ENCODE data around the gene NES. TPM values are rescaled to one million over a fixed set of nuclear protein-coding genes. Genes with fewer than 3 reads are reported as not detected.

NES gene
- total and polyA plus RNA-seq, 2 of the 8 experiments (the other 6 are each of a cell fraction or from before 2014, with no cell fraction given), result 13.3 to 135 TPM

- TF ChIP-seq GTF2F1 (IDR thresholded peaks at IDR 0.05; ENCODE audit: borderline replicate concordance, low read depth, low read length) (no peak), ATF2 (IDR thresholded peaks at IDR 0.05; ENCODE audit: low read length) (no peak), SP4 (IDR thresholded peaks at IDR 0.05; ENCODE audit: low read length) (no peak), HDAC2 (IDR thresholded peaks at IDR 0.05; ENCODE audit: borderline replicate concordance in 1 of 2, low read depth in 2 of 2, low read length in 2 of 2) (no peak), CHD1 (IDR thresholded peaks at IDR 0.05; ENCODE audit: low read depth, low read length) (no peak), MAX (IDR thresholded peaks at IDR 0.05) (no peak), MAFK (IDR thresholded peaks at IDR 0.05; ENCODE audit: low read depth, low read length) (no peak), RNF2 (IDR thresholded peaks at IDR 0.05; ENCODE audit: borderline replicate concordance, low read depth, low read length, missing control alignments, poor library complexity, severe bottlenecking) (no peak), BACH1 (IDR thresholded peaks at IDR 0.05; ENCODE audit: low read length) (no peak)
These were observed 11.7 kb downstream of the NES start (continued) for GRCh38 chr1:156665539-156665938.
